CD4-positive, alpha-beta memory T cell (primary cell): ENCODE data around the gene DACT2. TPM values are rescaled to one million over a fixed set of nuclear protein-coding genes. Genes with fewer than 3 reads are reported as not detected.
A peak's percentile ranks its signal among the peaks of the same experiment; 100 is the strongest.

Source experiments
- CTCF ChIA-PET: fragments of 350-600 bp; sonication (Branson Sonifier 250); formaldehyde crosslinking; loops from one replicate; lab custom pipeline; 2021; ENCODE audit warnings: inconsistent platforms; ENCODE audit not compliant: partially characterized antibody; lab: Charles Lee
- POLR2A ChIA-PET: fragments of 350-600 bp; sonication (Branson Sonifier 250); formaldehyde crosslinking; loops from one replicate; lab custom pipeline; 2021; ENCODE audit not compliant: partially characterized antibody; lab: Charles Lee
- DNase-seq, 5 donors: peaks; one replicate each; pipeline versions ENCODE4 v3.0.0 to v3.0.0-alpha.2; 2020 to 2022; ENCODE audit warnings: mixed read lengths in 1 of 5
- H3K27ac ChIP-seq: one replicate; pipeline ENCODE4 v1.7.0; 2013; ENCODE audit warnings: low read depth, low read length
- H3K27me3 ChIP-seq: 2 replicates; pipeline ENCODE4 v1.7.0; 2013; ENCODE audit warnings: mild to moderate bottlenecking, low read length, moderate library complexity; ENCODE audit not compliant: insufficient read depth
- H3K36me3 ChIP-seq: 2 replicates; pipeline ENCODE4 v1.7.0; 2013; ENCODE audit warnings: mild to moderate bottlenecking, low read length, moderate library complexity; ENCODE audit not compliant: insufficient read depth
- H3K4me1 ChIP-seq: 2 replicates; pipeline ENCODE4 v1.7.0; 2013; ENCODE audit warnings: mild to moderate bottlenecking, low read length, moderate library complexity; ENCODE audit not compliant: insufficient read depth
- H3K4me3 ChIP-seq, 2 donors: one replicate each; pipeline ENCODE4 v1.7.0; 2013; ENCODE audit warnings: low read length in 2 of 2, mild to moderate bottlenecking in 1 of 2
- H3K9me3 ChIP-seq, 2 donors: one replicate each; pipeline ENCODE4 v1.7.0; 2013; ENCODE audit warnings: low read length in 2 of 2, control low read depth in 1 of 2; ENCODE audit not compliant: control insufficient read depth in 1 of 2
- H3K27ac Mint-ChIP-seq, 7 donors: one replicate each; pipeline ENCODE4 v1.8.0; 2020 to 2021; ENCODE audit warnings: mixed read lengths in 7 of 7, mild to moderate bottlenecking in 6 of 7, inconsistent platforms in 3 of 7, moderate library complexity in 3 of 7
- H3K27me3 Mint-ChIP-seq, 2 donors: one replicate each; pipeline ENCODE4 v1.8.0; 2020 to 2021; ENCODE audit warnings: mixed read lengths in 2 of 2
- H3K36me3 Mint-ChIP-seq, 2 donors: one replicate each; pipeline ENCODE4 v1.8.0; 2020 to 2021; ENCODE audit warnings: mixed read lengths in 2 of 2, inconsistent platforms in 1 of 2, mild to moderate bottlenecking in 1 of 2
- H3K4me1 Mint-ChIP-seq, 4 donors: one replicate each; pipeline ENCODE4 v1.8.0; 2020 to 2021; ENCODE audit warnings: mixed read lengths in 4 of 4, mild to moderate bottlenecking in 1 of 4
- H3K4me3 Mint-ChIP-seq, 8 donors: one replicate each; pipeline ENCODE4 v1.8.0; 2020 to 2021; ENCODE audit warnings: mixed read lengths in 8 of 8, mild to moderate bottlenecking in 7 of 8, moderate library complexity in 6 of 8, inconsistent platforms in 3 of 8
- H3K9me3 Mint-ChIP-seq, 8 donors: one replicate each; pipeline ENCODE4 v1.8.0; 2020 to 2021; ENCODE audit warnings: mixed read lengths in 8 of 8, mild to moderate bottlenecking in 5 of 8, inconsistent platforms in 3 of 8, moderate library complexity in 1 of 8
- intact Hi-C: fragments of 100-400 bp; cut with micrococcal nuclease; formaldehyde crosslinking; loops from one replicate; pipeline ENCODE4 v1.15.1; 2023
- polyA plus RNA-seq, 2 donors: library from polyadenylated mRNA; unstranded; fragments of 300-500 nt; fragmentation: Illumina TruSeq; gene quantifications; one replicate each; pipeline ENCODE4 v1.2.3, GENCODE V29; 2021
- total RNA-seq, 2 experiments: library from RNA; stranded (reverse); gene quantifications; one replicate each; pipeline ENCODE4 v1.2.3, GENCODE V29; 2021

The DACT2 gene
- total and polyA plus RNA-seq, 4 experiments from 2014 or later, result not detected

GRCh38 chr6:168348186-168348585 is 28.6 kb upstream of the DACT2 start:
- Histone ChIP-seq H3K27ac (no peak overlapping the region), H3K27me3 (no peaks in the 10 kb centered on the region), H3K9me3 (no peaks in the 10 kb centered on the region), H3K4me3 (no peak overlapping the region), H3K36me3 (no peaks in the 10 kb centered on the region), H3K4me1 (no peaks in the 10 kb centered on the region)
- H3K27me3 Mint-ChIP-seq, result peaks cover 7 to 17% of the 10 kb centered on the region in 2 donors
- no peak for DNase-seq
- intact Hi-C loops, result no loop called here
- no peak overlapping the region for H3K4me3 Mint-ChIP-seq
- ChIA-PET POLR2A (no interaction called here), CTCF (no interaction called here)
- H3K27ac Mint-ChIP-seq, result peak overlapping the region in 1 of 7 donors; percentile 32
- no peaks in the 10 kb centered on the region for H3K36me3 Mint-ChIP-seq
- H3K9me3 Mint-ChIP-seq, result peaks cover 0 to 9% (median 0%) of the 10 kb centered on the region in 8 donors
- H3K4me1 Mint-ChIP-seq, result no peaks in the 10 kb centered on the region

GRCh38 chr6:168347615-168348014 is 28.0 kb upstream of the DACT2 start:
- Histone ChIP-seq H3K9me3 (no peaks in the 10 kb centered on the region), H3K36me3 (no peaks in the 10 kb centered on the region), H3K27me3 (no peaks in the 10 kb centered on the region), H3K27ac (no peak overlapping the region), H3K4me1 (no peaks in the 10 kb centered on the region), H3K4me3 (no peak overlapping the region)
- intact Hi-C loops, result no loop called here
- Mint-ChIP-seq H3K4me3 (no peak overlapping the region), H3K27me3 (peaks cover 10 to 17% of the 10 kb centered on the region in 2 donors), H3K9me3 (peaks cover 0 to 9% (median 0%) of the 10 kb centered on the region in 8 donors), H3K36me3 (no peaks in the 10 kb centered on the region), H3K4me1 (no peaks in the 10 kb centered on the region), H3K27ac (no peak overlapping the region)
- ChIA-PET CTCF (no interaction called here), POLR2A (no interaction called here)
- no peak for DNase-seq

GRCh38 chr6:168347053-168347452 is 27.5 kb upstream of the DACT2 start:
- no peaks in the 10 kb centered on the region for H3K27me3 ChIP-seq
- peaks cover 0 to 9% (median 0%) of the 10 kb centered on the region in 8 donors for H3K9me3 Mint-ChIP-seq
- no peaks in the 10 kb centered on the region for H3K4me1 Mint-ChIP-seq
- ChIA-PET POLR2A (no interaction called here), CTCF (no interaction called here)
- no peaks in the 10 kb centered on the region for H3K4me1 ChIP-seq
- H3K27me3 Mint-ChIP-seq, result peaks cover 10 to 12% of the 10 kb centered on the region in 2 donors
- H3K27ac ChIP-seq, result no peak overlapping the region
- no peak overlapping the region for H3K27ac Mint-ChIP-seq
- H3K36me3 Mint-ChIP-seq, result no peaks in the 10 kb centered on the region
- H3K36me3 ChIP-seq, result no peaks in the 10 kb centered on the region
- H3K4me3 ChIP-seq, result no peak overlapping the region
- intact Hi-C loops, result no loop called here
- no peak overlapping the region for H3K4me3 Mint-ChIP-seq
- no peak for DNase-seq
- no peaks in the 10 kb centered on the region for H3K9me3 ChIP-seq

GRCh38 chr6:168345896-168346754 is 26.5 kb upstream of the DACT2 start:
- Mint-ChIP-seq H3K27ac (no peak overlapping the region), H3K36me3 (no peaks in the 10 kb centered on the region), H3K4me3 (no peak overlapping the region), H3K4me1 (no peaks in the 10 kb centered on the region), H3K27me3 (peaks cover 9 to 11% of the 10 kb centered on the region in 2 donors), H3K9me3 (peaks cover 0 to 3% (median 0%) of the 10 kb centered on the region in 8 donors)
- Histone ChIP-seq H3K9me3 (no peaks in the 10 kb centered on the region), H3K27me3 (no peaks in the 10 kb centered on the region), H3K36me3 (no peaks in the 10 kb centered on the region), H3K4me3 (no peak overlapping the region), H3K4me1 (no peaks in the 10 kb centered on the region), H3K27ac (no peak overlapping the region)
- DNase-seq, result no peak
- ChIA-PET POLR2A (no interaction called here), CTCF (no interaction called here)
- intact Hi-C loops, result no loop called here

GRCh38 chr6:168345266-168345665 is 25.7 kb upstream of the DACT2 start:
- H3K27me3 Mint-ChIP-seq, result peaks cover 3 to 11% of the 10 kb centered on the region in 2 donors
- Histone ChIP-seq H3K4me1 (no peaks in the 10 kb centered on the region), H3K27ac (no peak overlapping the region), H3K9me3 (no peaks in the 10 kb centered on the region), H3K27me3 (no peaks in the 10 kb centered on the region), H3K36me3 (no peaks in the 10 kb centered on the region), H3K4me3 (no peak overlapping the region)
- no peaks in the 10 kb centered on the region for H3K36me3 Mint-ChIP-seq
- no peak for DNase-seq
- intact Hi-C loops, result no loop called here
- H3K27ac Mint-ChIP-seq, result no peak overlapping the region
- POLR2A ChIA-PET, result no interaction called here
- CTCF ChIA-PET, result no interaction called here
- H3K4me1 Mint-ChIP-seq, result no peaks in the 10 kb centered on the region
- no peak overlapping the region for H3K4me3 Mint-ChIP-seq
- peaks cover 0 to 3% (median 0%) of the 10 kb centered on the region in 8 donors for H3K9me3 Mint-ChIP-seq

GRCh38 chr6:168344338-168344737 is 24.8 kb upstream of the DACT2 start:
- no peak overlapping the region for H3K4me3 ChIP-seq
- ChIA-PET POLR2A (no interaction called here), CTCF (no interaction called here)
- no peak overlapping the region for H3K4me3 Mint-ChIP-seq
- H3K27ac Mint-ChIP-seq, result no peak overlapping the region
- H3K9me3 Mint-ChIP-seq, result peaks cover 0 to 3% (median 0%) of the 10 kb centered on the region in 8 donors
- DNase-seq, result no peak
- no peaks in the 10 kb centered on the region for H3K4me1 Mint-ChIP-seq
- H3K4me1 ChIP-seq, result no peaks in the 10 kb centered on the region
- H3K27me3 ChIP-seq, result no peaks in the 10 kb centered on the region
- H3K27ac ChIP-seq, result no peak overlapping the region
- H3K9me3 ChIP-seq, result no peaks in the 10 kb centered on the region
- intact Hi-C loops, result no loop called here
- no peaks in the 10 kb centered on the region for H3K36me3 ChIP-seq
- peaks cover 3 to 11% of the 10 kb centered on the region in 2 donors for H3K27me3 Mint-ChIP-seq
- H3K36me3 Mint-ChIP-seq, result no peaks in the 10 kb centered on the region

GRCh38 chr6:168343239-168344150 is 23.9 kb upstream of the DACT2 start:
- Mint-ChIP-seq H3K27ac (no peak overlapping the region), H3K27me3 (peaks cover 3 to 12% of the 10 kb centered on the region in 2 donors), H3K4me1 (no peaks in the 10 kb centered on the region), H3K36me3 (no peaks in the 10 kb centered on the region), H3K9me3 (peaks cover 0 to 5% (median 0%) of the 10 kb centered on the region in 8 donors), H3K4me3 (no peak overlapping the region)
- Histone ChIP-seq H3K27me3 (no peaks in the 10 kb centered on the region), H3K27ac (no peak overlapping the region), H3K4me1 (no peaks in the 10 kb centered on the region), H3K9me3 (no peaks in the 10 kb centered on the region), H3K4me3 (no peak overlapping the region), H3K36me3 (no peaks in the 10 kb centered on the region)
- DNase-seq, result no peak
- POLR2A ChIA-PET, result no interaction called here
- CTCF ChIA-PET, result no interaction called here
- intact Hi-C loops, result no loop called here
